RKO (cell line): ENCODE measurements around the gene ROPN1B.

ENCODE experiments used
- DNase-seq: peaks from one replicate; pipeline ENCODE4 v3.0.0-alpha.2; 2016; ENCODE audit warnings: low spot score

The ROPN1B gene

DNA sequence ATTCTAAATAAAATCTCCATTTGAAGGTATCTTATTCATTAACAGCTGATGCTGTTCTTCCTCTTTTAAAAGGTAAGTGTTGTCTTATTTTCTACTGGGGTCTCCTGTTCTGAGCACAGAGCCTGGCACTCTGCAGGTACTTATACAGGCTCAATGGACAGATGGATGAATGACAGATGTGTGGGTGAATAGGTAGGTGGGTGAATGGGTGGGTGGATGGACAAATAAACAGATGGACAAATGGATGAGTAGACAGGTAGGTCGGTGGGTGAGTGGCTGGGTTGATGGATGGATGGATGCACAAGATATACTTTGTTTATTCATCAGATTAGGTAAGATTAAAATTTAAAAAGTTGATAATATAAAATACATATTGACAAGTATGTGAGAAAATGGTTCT, 61.5 kb downstream of the ROPN1B start:
- no peak for DNase-seq

DNA sequence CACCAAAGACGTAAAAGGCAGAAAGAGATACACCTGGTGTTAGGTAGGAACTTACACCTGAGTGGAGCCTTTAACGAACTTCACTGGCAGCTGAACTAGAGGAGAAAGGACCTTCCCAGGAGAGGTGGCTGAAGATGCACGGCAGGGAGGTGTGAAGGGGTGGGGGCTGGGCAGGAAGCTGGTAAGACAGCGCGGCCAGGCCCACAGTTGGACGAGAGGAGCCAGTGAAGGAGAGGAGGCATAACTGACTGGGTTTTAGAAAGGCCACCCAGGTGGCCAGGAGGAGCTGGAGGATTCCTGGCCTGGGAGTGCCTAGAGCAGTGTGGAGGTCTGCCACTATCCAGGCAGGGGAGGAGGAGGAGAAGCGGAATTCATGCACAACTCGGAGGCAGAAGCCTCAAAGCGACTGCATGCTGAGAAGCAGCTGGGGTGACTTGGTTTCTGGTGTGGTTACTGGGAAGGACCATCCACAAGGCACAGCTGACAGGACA, 63.0 kb downstream of the ROPN1B start:
- DNase-seq, result no peak
